Cardiac septum (tissue), 1 donor: ENCODE data around the gene DMAP1. TPM values are rescaled to one million over a fixed set of nuclear protein-coding genes. Genes with fewer than 3 reads are reported as not detected.
"Not testable (repeated sequence)": the region's sequence is repeated elsewhere in the genome, so short reads cannot be mapped to it uniquely, and the experiment has no call there.

Experiments
- DNase-seq: peaks from one replicate; pipeline ENCODE4 v3.0.0-alpha.2; 2020; ENCODE audit warnings: low spot score
- intact Hi-C: fragments of 100-400 bp; cut with DNase I; formaldehyde crosslinking; loops from one replicate; pipeline ENCODE4 v1.14.0; 2022
- long read RNA-seq: library from polyadenylated mRNA; unstranded; transcript quantifications from one replicate; pipeline ENCODE4 v2.0.0, GENCODE V29; 2021
- total RNA-seq: library from RNA; stranded (reverse); fragmentation: NEBNext Ultra II Directional; extraction: Animal tissue kit (Norgen Biotek cat#: 25700); gene quantifications from one replicate; pipeline ENCODE4 v1.2.1, GENCODE V29; 2021
- donor health status: DM: no; HTN: no; CAD: no.

The DMAP1 gene
- 27.7 TPM for total RNA-seq
- long read RNA-seq, transcript DMAP1-203 (10 exons, 1,730 nt) = minor isoform, 7 of 36 reads
- long read RNA-seq, transcript DMAP1-201 (11 exons, 1,552 nt) = major isoform, 19 of 36 reads
- long read RNA-seq, partial matches to known transcripts = 1 of 36 reads
- long read RNA-seq, other reads (novel, unspliced or antisense) = 7 of 36 reads

GRCh38 chr1:44213222-44214112 lies at the start of gene DMAP1:
TSS of gene DMAP1 (plus strand) at chr1:44213471. CDS start at chr1:44213754, 283 bp downstream.
- intact Hi-C loops = loop anchor here (5.0 to 10.0 kb wide), 4 partner anchors 141 to 419 kb away; partner anchors contain the start of gene ERI3
- peak; percentile 93 for DNase-seq

- DNase-seq = no peak
- intact Hi-C loops = no loop called here
Observed at GRCh38 chr1:44168520-44169098, 44.7 kb upstream of the DMAP1 start.

- no peak for DNase-seq
- intact Hi-C loops = no loop called here
Observed at GRCh38 chr1:44170281-44170823, 42.9 kb upstream of the DMAP1 start.

- intact Hi-C loops = no loop called here
- no peak for DNase-seq
Observed at GRCh38 chr1:44174630-44175029, 38.6 kb upstream of the DMAP1 start.

GRCh38 chr1:44200336-44200735 lies 12.9 kb upstream of the DMAP1 start:
- intact Hi-C loops = no loop called here
- no peak for DNase-seq

- intact Hi-C loops, DNase-seq: not testable (repeated sequence)
Observed at GRCh38 chr1:44206545-44206944, 6.7 kb upstream of the DMAP1 start.

GRCh38 chr1:44208226-44208625 lies 5.0 kb upstream of the DMAP1 start:
- intact Hi-C loops = no loop called here
- DNase-seq = no peak

GRCh38 chr1:44210595-44210994 lies 2.7 kb upstream of the DMAP1 start:
- no peak for DNase-seq
- intact Hi-C loops = loop anchor here (5.0 to 10.0 kb wide), 4 partner anchors 144 to 422 kb away; partner anchors contain the start of gene ERI3

GRCh38 chr1:44212355-44213221 lies 683 bp upstream of the DMAP1 start:
- intact Hi-C loops = loop anchor here (5.0 to 10.0 kb wide), 4 partner anchors 142 to 420 kb away; partner anchors contain the start of gene ERI3
- no peak for DNase-seq

GRCh38 chr1:44217809-44218410 lies 4.6 kb downstream of the DMAP1 start:
- DNase-seq = peak; percentile 90
- intact Hi-C loops = loop anchor here (2.0 to 10.0 kb wide), 6 partner anchors 77 to 434 kb away; partner anchors contain the start of gene ERI3

GRCh38 chr1:44218503-44219300 lies 5.4 kb downstream of the DMAP1 start:
- no peak for DNase-seq
- intact Hi-C loops = loop anchor here (2.0 to 10.0 kb wide), 5 partner anchors 100 to 434 kb away; partner anchors contain the start of gene ERI3

GRCh38 chr1:44219301-44219626 lies 6.0 kb downstream of the DMAP1 start:
- DNase-seq = no peak
- intact Hi-C loops = loop anchor here (2.0 to 10.0 kb wide), 5 partner anchors 100 to 433 kb away; partner anchors contain the start of gene ERI3

- no peak for DNase-seq
- intact Hi-C loops = no loop called here
Observed at GRCh38 chr1:44220001-44220751, 6.9 kb downstream of the DMAP1 start.

GRCh38 chr1:44220755-44221154 lies 7.5 kb downstream of the DMAP1 start:
- intact Hi-C loops = no loop called here

GRCh38 chr1:44221769-44222168 lies 8.5 kb downstream of the DMAP1 start:
- no peak for DNase-seq
- intact Hi-C loops = no loop called here

More at GRCh38 chr1:44220755-44221154, 7.5 kb downstream of the DMAP1 start:
- no peak for DNase-seq

- intact Hi-C loops = no loop called here
- no peak for DNase-seq
Observed at GRCh38 chr1:44222397-44223186, 9.3 kb downstream of the DMAP1 start.
